Small intestine (tissue), 7 donors: ENCODE measurements around the gene CYSTM1. TPM values are rescaled to one million over a fixed set of nuclear protein-coding genes. Genes with fewer than 3 reads are reported as not detected.

Source experiments
- DNase-seq, 2 donors: peaks; one replicate each; pipeline versions ENCODE4 v3.0.0 to v3.0.0-alpha.2; 2013
- FAIRE-seq: peaks from 2 replicates; lab custom pipeline; 2012; peaks lifted over from hg19 to GRCh38; lab: Jason Lieb, UNC
- H3K27ac ChIP-seq, 3 donors: one replicate each; pipeline ENCODE4 v1.5.1; 2013; ENCODE audit warnings: low read length in 2 of 3, mild to moderate bottlenecking in 2 of 3, control low read depth in 1 of 3, inconsistent platforms in 1 of 3, low read depth in 1 of 3, moderate library complexity in 1 of 3
- H3K27me3 ChIP-seq, 3 donors: one replicate each; pipeline ENCODE4 v1.6.1; 2013; ENCODE audit warnings: low read length in 3 of 3, inconsistent platforms in 1 of 3; ENCODE audit not compliant: control insufficient read depth in 3 of 3, insufficient read depth in 3 of 3
- H3K36me3 ChIP-seq, 3 donors: one replicate each; pipeline ENCODE4 v1.6.1; 2013; ENCODE audit warnings: low read length in 3 of 3, inconsistent platforms in 1 of 3, low read depth in 1 of 3, mild to moderate bottlenecking in 1 of 3, moderate library complexity in 1 of 3; ENCODE audit not compliant: control insufficient read depth in 3 of 3, insufficient read depth in 2 of 3
- H3K4me1 ChIP-seq, 3 donors: one replicate each; pipeline ENCODE4 v1.6.1; 2013; ENCODE audit warnings: low read length in 2 of 3, inconsistent platforms in 1 of 3, low read depth in 1 of 3, mild to moderate bottlenecking in 1 of 3, moderate library complexity in 1 of 3; ENCODE audit not compliant: control insufficient read depth in 3 of 3, insufficient read depth in 2 of 3
- H3K4me3 ChIP-seq, 3 donors: one replicate each; pipeline ENCODE4 v1.5.1; 2013; ENCODE audit warnings: low read length in 3 of 3, control low read depth in 1 of 3, inconsistent platforms in 1 of 3, low read depth in 1 of 3, mild to moderate bottlenecking in 1 of 3, moderate library complexity in 1 of 3
- H3K9me3 ChIP-seq, 2 donors: one replicate each; pipeline ENCODE4 v1.6.1; 2013; ENCODE audit warnings: low read depth in 1 of 2, low read length in 1 of 2; ENCODE audit not compliant: control insufficient read depth in 2 of 2, insufficient read depth in 1 of 2
- WGBS, 3 donors: extraction: QIAGEN DNeasy Blood & Tissue Kit; methylation state at CpG; one replicate each; pipeline ENCODE4 v1.1.7; 2013; 5-methylcytosine and 5-hydroxymethylcytosine counted together
- polyA plus RNA-seq, 4 donors: library from polyadenylated mRNA; stranded (reverse) in 3 of 4; unstranded in 1 of 4; fragments of 200-250 nt in 3 of 4; fragments of 120-200 nt in 1 of 4; gene quantifications; one replicate each; pipeline versions ENCODE4 v1.2.1 to v1.2.3, GENCODE V29; 2013
- donor health status: healthy with polysubstance abuse.
- donor health status: control.
- donor health status: control.
- donor health status: Bipolar disorder and iron deficiency.
- donor health status: healthy.

Gene CYSTM1
- polyA plus RNA-seq, 4 donors = 94.4 to 884 (median 546) TPM

DNA sequence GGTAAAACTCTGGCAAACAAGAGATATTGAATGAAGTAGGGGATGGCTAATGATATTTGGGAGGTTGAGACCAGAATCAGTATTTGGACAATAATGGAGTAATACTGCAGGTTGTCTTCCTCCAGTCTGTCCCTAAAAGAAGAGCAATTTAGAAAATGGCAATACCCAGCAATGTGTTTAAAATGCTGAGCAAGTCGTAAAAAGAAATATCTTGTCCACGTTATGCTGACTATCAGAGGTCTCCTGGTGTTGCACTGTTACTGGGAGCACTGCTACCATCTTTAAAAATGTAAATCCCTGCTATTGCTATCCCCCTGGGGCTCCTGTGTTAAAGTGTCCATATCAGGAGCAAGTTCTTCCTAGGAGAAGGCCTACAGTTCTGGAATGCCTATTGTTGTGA is 10.4 kb downstream of the CYSTM1 start:
- FAIRE-seq = no peak
- no peak for DNase-seq
- Histone ChIP-seq H3K27ac (no peak overlapping the region), H3K4me3 (no peak overlapping the region), H3K4me1 (peaks cover 8 to 37% (median 13%) of the 10 kb centered on the region in 3 donors), H3K36me3 (peaks cover 0 to 9% (median 0%) of the 10 kb centered on the region in 3 donors), H3K9me3 (no peaks in the 10 kb centered on the region), H3K27me3 (no peaks in the 10 kb centered on the region)
- WGBS, 3 donors = 88% methylated on average over 2 of the region's 2 CpGs

DNA sequence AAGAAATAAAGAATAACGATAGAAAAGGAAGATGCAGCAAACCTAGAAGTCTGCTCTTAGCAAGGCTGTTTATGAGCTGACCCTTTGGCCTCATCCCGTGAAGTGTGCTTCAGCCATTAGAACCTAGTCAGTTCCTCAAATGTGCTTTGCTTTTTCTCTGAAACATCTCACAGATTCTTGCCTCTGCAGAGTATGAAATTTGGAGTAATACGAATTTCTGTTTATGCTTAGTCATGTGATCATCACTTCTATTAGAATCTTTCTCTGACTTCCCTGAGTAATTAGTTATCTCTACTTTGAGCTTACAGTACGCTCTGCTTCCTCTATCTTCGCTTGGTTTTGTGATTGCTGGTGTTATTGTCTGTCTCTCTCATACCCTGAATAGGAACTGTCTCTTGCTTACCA is 11.3 kb downstream of the CYSTM1 start:
- WGBS, 3 donors = 44 to 60% (median 58%) methylated on average over 5 of the region's 5 CpGs
- peaks cover 10 to 31% (median 16%) of the 10 kb centered on the region in 3 donors for H3K4me1 ChIP-seq
- no peak overlapping the region for H3K4me3 ChIP-seq
- no peaks in the 10 kb centered on the region for H3K9me3 ChIP-seq
- no peak overlapping the region for H3K27ac ChIP-seq
- peak in 1 of 2 donors; percentile 34 for DNase-seq
- no peak for FAIRE-seq
- peaks cover 0 to 9% (median 0%) of the 10 kb centered on the region in 3 donors for H3K36me3 ChIP-seq
- no peaks in the 10 kb centered on the region for H3K27me3 ChIP-seq

DNA sequence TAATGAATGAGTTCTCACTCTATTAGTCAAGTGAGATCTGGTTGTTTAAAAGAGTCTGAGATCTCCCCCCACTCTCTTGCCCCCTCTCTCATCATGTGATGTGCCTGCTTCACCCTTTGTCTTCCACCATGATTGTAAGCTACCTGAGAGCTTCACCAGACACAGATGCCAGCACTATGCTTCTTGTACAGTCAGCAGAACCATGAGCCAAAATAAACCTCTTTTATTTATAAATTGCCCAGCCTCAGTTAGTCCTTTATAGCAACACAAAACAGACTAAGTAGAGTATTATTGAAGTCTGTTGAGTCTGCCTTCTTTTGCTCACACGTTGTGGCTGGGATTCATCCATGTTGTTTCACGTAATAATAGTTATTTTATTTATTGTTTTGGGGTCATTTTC is 14.3 kb downstream of the CYSTM1 start:
- FAIRE-seq (no peak), DNase-seq (no peak)
- 83 to 92% (median 89%) methylated on average over 2 of the region's 2 CpGs for WGBS, 3 donors
- Histone ChIP-seq H3K4me1 (peaks cover 8 to 21% (median 19%) of the 10 kb centered on the region in 3 donors), H3K4me3 (no peak overlapping the region), H3K36me3 (peaks cover 0 to 5% (median 0%) of the 10 kb centered on the region in 3 donors), H3K27ac (no peak overlapping the region), H3K27me3 (no peaks in the 10 kb centered on the region), H3K9me3 (no peaks in the 10 kb centered on the region)

DNA sequence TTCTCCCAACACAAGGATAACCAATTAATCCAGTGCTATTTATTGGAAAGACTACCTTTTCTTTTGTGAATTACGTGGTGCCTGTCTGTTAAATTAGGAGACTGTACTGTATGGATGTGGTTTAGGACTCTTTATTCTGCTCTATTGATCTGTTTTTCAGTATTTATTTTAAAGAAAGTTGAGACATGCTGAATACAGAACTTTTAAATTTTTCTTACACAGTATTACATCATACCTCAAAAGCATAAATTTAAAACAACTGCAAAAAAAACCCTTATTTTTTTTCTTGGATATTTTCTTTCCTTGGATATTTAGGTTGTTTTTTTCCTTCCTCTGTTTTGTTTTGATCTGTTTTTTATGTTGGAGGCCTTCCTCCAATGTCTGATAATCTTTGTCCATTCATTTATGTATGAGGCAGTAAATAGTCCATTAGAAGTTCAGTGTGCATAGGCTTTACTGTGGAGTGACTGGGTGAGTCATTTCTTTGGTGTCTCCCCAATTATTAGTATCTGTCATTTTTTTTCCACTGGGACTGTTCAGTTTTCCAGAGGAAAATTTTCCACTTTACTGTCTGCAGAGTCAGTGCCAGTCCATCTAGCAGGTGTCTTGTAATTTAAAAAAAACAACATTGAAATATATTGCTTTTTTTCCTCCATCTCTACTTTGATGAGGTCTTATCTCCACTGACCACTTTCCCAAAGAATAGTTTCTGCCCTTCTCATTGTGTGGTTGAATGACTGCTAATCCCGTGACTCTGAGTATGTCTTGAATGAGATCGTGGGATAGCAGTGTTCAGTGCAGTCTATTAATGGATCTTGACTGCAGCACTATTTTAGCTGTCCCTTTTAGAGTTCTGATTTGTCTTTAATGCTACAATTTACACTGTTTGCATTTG is 15.2 kb downstream of the CYSTM1 start:
- Histone ChIP-seq H3K4me1 (peaks cover 8 to 21% (median 21%) of the 10 kb centered on the region in 3 donors), H3K36me3 (peaks cover 4 to 11% (median 5%) of the 10 kb centered on the region in 3 donors), H3K27ac (no peak overlapping the region), H3K4me3 (no peak overlapping the region), H3K27me3 (no peaks in the 10 kb centered on the region), H3K9me3 (no peaks in the 10 kb centered on the region)
- FAIRE-seq (no peak), DNase-seq (no peak)
- 45 to 59% (median 58%) methylated on average over 3 of the region's 3 CpGs for WGBS, 3 donors

DNA sequence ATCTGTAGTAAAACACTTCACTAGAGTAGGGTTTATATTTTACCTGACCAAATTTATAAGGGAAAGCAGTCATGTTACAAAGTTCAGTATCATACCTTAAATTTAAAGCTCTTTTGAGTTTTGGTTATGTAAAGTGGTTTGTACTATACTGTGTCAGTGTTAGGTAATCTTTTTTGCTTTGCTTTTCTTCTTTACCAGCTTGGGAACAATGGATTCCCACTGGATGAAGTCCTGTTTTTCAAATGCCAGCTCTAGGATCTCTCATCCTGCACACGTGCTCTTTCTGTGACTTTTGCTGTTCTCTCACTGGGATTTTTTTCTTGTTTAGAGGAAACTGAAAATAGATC is 15.9 kb downstream of the CYSTM1 start:
- Histone ChIP-seq H3K4me1 (peaks cover 8 to 21% (median 19%) of the 10 kb centered on the region in 3 donors), H3K4me3 (no peak overlapping the region), H3K36me3 (peaks cover 4 to 14% (median 5%) of the 10 kb centered on the region in 3 donors), H3K27ac (no peak overlapping the region), H3K27me3 (no peaks in the 10 kb centered on the region), H3K9me3 (no peaks in the 10 kb centered on the region)
- FAIRE-seq = no peak
- DNase-seq = no peak
- WGBS, 3 donors = 0 to 4% (median 0%) methylated on average over 1 of the region's 1 CpG

DNA sequence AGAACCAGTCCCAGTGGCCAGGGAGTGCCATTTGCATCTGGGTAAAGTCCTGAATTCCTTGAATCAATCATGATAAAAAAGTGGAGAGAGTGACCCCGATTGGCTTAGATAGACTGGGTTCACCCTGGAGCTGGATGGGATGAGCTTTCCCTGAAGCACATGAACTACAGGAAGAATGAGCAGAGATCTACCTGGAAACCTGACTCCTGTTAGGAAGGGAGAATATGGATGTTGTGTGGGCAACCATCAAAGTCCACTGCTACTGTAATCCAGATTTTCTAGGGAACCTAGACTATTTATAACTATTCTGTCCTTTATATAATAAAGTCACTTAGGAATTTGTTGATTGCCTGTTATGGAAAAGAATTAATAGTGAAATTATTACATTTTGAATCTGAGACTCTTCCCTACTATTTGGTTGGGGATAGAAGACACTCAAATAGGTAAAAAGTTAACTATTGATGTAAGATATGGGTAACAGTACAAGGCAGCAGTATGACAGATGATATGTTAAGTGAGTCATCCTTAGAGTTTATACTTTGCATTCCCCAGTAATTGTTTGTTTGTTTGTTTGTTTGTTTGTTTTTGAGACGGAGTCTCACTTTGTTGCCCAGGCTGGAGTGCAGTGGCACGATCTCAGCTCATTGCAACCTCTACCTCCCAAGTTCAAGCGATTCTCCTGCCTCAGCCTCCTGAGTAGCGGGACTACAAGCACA is 17.9 kb downstream of the CYSTM1 start:
- H3K4me3 ChIP-seq = no peak overlapping the region
- peak overlapping the region in 1 of 3 donors; percentile 32 for H3K27ac ChIP-seq
- no peaks in the 10 kb centered on the region for H3K27me3 ChIP-seq
- DNase-seq = peak in 1 of 2 donors; percentile 77
- H3K36me3 ChIP-seq = peaks cover 5 to 12% (median 9%) of the 10 kb centered on the region in 3 donors
- H3K9me3 ChIP-seq = no peaks in the 10 kb centered on the region
- FAIRE-seq = no peak
- WGBS, 3 donors = 74 to 88% (median 76%) methylated on average over 5 of the region's 5 CpGs
- H3K4me1 ChIP-seq = peaks cover 8 to 31% (median 18%) of the 10 kb centered on the region in 3 donors

DNA sequence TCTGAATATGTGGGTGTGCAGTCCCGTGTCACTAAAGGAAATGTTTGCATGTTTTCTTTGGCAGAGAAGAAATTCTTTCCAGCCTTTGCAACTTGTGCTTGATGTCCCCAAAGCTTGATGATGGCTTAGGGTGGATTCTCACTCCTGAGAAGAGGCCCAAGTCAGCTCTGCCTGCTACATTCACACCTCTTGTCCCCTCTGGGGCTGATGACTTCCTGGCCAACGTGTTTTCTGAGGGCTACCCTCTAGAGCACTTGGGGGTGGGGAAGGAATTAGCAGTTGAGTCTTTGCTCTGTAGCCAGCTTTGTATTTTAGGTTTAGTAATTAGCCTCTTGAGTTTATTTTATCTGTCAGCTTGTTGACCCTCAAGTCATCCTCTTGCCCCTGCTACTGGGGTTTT is 19.7 kb downstream of the CYSTM1 start:
- Histone ChIP-seq H3K4me3 (no peak overlapping the region), H3K9me3 (no peaks in the 10 kb centered on the region), H3K4me1 (peaks cover 8 to 31% (median 18%) of the 10 kb centered on the region in 3 donors), H3K27ac (no peak overlapping the region), H3K36me3 (peaks cover 7 to 12% (median 9%) of the 10 kb centered on the region in 3 donors), H3K27me3 (no peaks in the 10 kb centered on the region)
- FAIRE-seq (no peak), DNase-seq (no peak)
- WGBS, 3 donors = 49 to 59% (median 54%) methylated on average over 2 of the region's 2 CpGs

DNA sequence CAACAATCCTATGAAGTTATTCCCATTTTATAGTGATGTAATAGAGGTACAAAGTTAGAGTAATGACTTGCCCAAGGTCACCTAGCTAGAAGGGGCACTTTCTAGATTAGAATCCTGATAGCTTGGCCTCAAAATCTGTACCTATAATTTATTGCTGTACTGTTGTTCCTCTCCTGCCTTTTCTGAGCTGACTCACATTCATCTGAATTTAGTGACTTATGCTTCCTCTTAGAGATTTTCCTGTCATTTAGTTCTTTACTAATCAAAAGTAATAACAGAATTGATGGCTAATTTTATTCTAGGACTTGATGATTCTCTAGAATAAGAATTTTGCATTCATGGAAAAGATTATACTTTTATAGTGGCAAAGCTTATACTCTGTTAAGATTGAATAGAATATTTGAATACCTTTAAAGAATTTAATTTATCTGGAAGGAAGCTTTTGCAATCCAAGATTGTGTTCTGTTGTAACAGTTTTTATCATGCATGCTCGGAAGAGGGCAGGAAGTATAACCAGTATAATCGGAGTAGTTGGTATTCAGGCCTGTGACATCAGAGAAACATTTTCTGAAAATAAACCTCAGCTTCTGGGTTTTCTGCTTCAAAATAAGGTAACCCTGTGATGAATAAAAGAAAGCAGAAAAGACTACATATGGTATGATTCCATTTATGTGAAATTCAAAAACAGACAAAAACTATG is 21.3 kb downstream of the CYSTM1 start:
- Histone ChIP-seq H3K36me3 (peaks cover 7 to 12% (median 9%) of the 10 kb centered on the region in 3 donors), H3K9me3 (no peaks in the 10 kb centered on the region), H3K4me1 (peaks cover 5 to 22% (median 16%) of the 10 kb centered on the region in 3 donors), H3K27me3 (no peaks in the 10 kb centered on the region), H3K4me3 (no peak overlapping the region), H3K27ac (peak overlapping the region in 2 of 3 donors; percentile 36 to 41)
- FAIRE-seq (no peak), DNase-seq (peak; percentile 9 to 39)
- WGBS, 3 donors = 36 to 59% (median 49%) methylated on average over 2 of the region's 2 CpGs
